Pancreas (tissue), 10 donors: ENCODE results near the gene A1BG. TPM values are rescaled to one million over a fixed set of nuclear protein-coding genes. Genes with fewer than 3 reads are reported as not detected.

ENCODE experiments used
- ATAC-seq, 4 donors: fragments of 200-7000 bp; cut with Tn5 transposase; one replicate each; pipeline versions ENCODE4 v1.8.0 to v1.9.1; 2020; ENCODE audit warnings: mild to moderate bottlenecking in 4 of 4, moderate library complexity in 4 of 4
- DNase-seq, 6 donors: peaks; one replicate each; pipeline ENCODE4 v3.0.0-alpha.2; 2020
- FAIRE-seq: peaks from 2 replicates; lab custom pipeline; 2012; peaks lifted over from hg19 to GRCh38; lab: Jason Lieb, UNC
- H3K27ac ChIP-seq, 4 donors: fragments of 200-600 bp; sonication (generic); 1 replicate in 3 of 4; 2 replicates in 1 of 4; pipeline versions ENCODE4 v1.5.0 to v1.8.0; 2020
- H3K27me3 ChIP-seq, 4 donors: fragments of 200-600 bp; one replicate each; pipeline ENCODE4 v1.8.0; 2021
- H3K36me3 ChIP-seq, 3 donors: fragments of 200-600 bp; sonication (generic) in 1 of 3; one replicate each; pipeline versions ENCODE4 v1.5.0 to v1.8.0; 2020 to 2021
- H3K4me1 ChIP-seq, 3 donors: fragments of 200-600 bp; one replicate each; pipeline ENCODE4 v1.8.0; 2021
- H3K4me3 ChIP-seq, 4 donors: fragments of 200-600 bp; sonication (generic) in 2 of 4; one replicate each; pipeline versions ENCODE4 v1.5.0 to v1.8.0; 2020 to 2021
- H3K9me3 ChIP-seq, 4 donors: fragments of 200-600 bp; one replicate each; pipeline ENCODE4 v1.8.0; 2021
- WGBS, 2 donors: extraction: QIAGEN DNeasy Blood & Tissue Kit; methylation state at CpG; one replicate each; pipeline ENCODE4 v1.1.7; 2013; 5-methylcytosine and 5-hydroxymethylcytosine counted together
- intact Hi-C, 3 donors: fragments of 100-400 bp; cut with DNase I; formaldehyde crosslinking; loops; one replicate each; pipeline versions ENCODE4 v1.11.1 to v1.14.2; 2022
- polyA plus RNA-seq, 2 donors: library from polyadenylated mRNA; stranded (reverse); fragments of 200-250 nt; gene quantifications; one replicate each; pipeline ENCODE4 v1.2.3, GENCODE V29; 2013
- total RNA-seq, 6 donors: library from RNA; stranded (reverse); fragmentation: NEBNext Ultra II Directional in 4 of 6; extraction: Animal tissue kit (Norgen Biotek cat#: 25700) in 4 of 6; gene quantifications; one replicate each; pipeline versions ENCODE4 v1.2.1 to v1.2.4, GENCODE V29; 2021 to 2023
- TF ChIP-seq, protein P1 (sequence below), 4 donors: fragments of 200-600 bp; sonication (generic) in 3 of 4; IDR thresholded peaks; one replicate each; pipeline versions ENCODE4 v1.5.0 to v1.8.0; 2021; ENCODE audit warnings: antibody characterized with exemption in 4 of 4
- donor health status: healthy with polysubstance abuse.
- donor health status: DM: no; HTN: no; CAD: no; lungs with moderate emphysema.
- donor health status: DM: no; HTN: no; CAD: no.
- donor health status: control.
- donor health status: control.
- donor health status: Bipolar disorder and iron deficiency.
- donor health status: DM: yes; HTN: yes; CAD: no.
- donor health status: DM: no; HTN: no; CAD: no.
- donor health status: DM: no; HTN: no; CAD: no.
- donor health status: DM: yes; HTN: yes; CAD: no.

A1BG gene
- total and polyA plus RNA-seq, 8 donors, result 3.3 to 49.0 (median 6.5) TPM

GRCh38 chr19:58374200-58374599, 20.9 kb upstream of the A1BG start:
- 90 to 93% methylated on average over 4 of the region's 4 CpGs for WGBS, 2 donors
- no peak for FAIRE-seq
- TF ChIP-seq, protein P1, sequence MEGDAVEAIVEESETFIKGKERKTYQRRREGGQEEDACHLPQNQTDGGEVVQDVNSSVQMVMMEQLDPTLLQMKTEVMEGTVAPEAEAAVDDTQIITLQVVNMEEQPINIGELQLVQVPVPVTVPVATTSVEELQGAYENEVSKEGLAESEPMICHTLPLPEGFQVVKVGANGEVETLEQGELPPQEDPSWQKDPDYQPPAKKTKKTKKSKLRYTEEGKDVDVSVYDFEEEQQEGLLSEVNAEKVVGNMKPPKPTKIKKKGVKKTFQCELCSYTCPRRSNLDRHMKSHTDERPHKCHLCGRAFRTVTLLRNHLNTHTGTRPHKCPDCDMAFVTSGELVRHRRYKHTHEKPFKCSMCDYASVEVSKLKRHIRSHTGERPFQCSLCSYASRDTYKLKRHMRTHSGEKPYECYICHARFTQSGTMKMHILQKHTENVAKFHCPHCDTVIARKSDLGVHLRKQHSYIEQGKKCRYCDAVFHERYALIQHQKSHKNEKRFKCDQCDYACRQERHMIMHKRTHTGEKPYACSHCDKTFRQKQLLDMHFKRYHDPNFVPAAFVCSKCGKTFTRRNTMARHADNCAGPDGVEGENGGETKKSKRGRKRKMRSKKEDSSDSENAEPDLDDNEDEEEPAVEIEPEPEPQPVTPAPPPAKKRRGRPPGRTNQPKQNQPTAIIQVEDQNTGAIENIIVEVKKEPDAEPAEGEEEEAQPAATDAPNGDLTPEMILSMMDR (IDR thresholded peaks at IDR 0.05), result no peak

DNA sequence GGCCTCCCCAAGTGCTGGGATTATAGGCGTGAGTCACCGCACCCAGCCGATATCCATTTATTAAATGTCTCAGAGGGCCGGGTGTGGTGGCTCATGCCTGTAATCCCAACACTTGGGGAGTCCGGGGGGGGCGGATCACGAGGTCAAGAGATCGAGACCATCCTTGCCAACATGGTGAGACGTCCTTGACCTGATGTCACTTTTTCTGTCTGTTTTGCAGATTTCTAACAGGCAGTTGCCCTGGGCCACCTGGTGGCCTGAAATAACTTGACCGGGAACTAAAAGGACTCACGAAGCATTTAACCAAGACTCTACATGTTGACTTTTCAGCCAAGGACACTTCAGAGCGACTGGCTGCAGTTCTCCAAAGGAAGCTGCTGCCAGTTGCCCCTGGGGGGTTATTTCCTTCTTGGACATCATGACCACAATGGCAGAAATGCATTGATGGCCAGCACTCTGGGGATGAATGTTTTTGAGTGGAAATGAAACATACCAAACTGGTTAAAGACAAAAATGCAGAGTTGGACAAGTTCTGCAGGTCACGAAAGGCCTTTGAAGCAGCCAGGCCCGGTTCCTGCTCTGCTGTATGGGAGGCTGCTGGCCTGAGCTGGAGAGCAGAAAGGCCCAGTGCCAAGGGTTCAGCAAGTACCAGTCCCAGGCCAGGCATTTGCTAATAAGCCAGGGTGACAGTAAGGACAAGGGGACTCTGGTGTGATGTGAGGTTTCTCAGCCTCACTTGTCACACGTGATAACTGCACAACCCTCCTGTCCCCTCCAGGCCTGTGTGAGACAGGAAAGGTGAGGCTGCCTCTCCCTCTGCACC, 19.2 kb upstream of the A1BG start:
- ATAC-seq (no peak), FAIRE-seq (no peak), DNase-seq (peak in 2 of 6 donors; percentile 15 to 32)
- TF ChIP-seq, protein P1 (IDR thresholded peaks at IDR 0.05), result no peak
- no peaks in the 10 kb centered on the region for H3K9me3 ChIP-seq
- no peak overlapping the region for H3K4me3 ChIP-seq
- no peaks in the 10 kb centered on the region for H3K27me3 ChIP-seq
- WGBS, 2 donors, result 60 to 68% methylated on average over 15 of the region's 15 CpGs
- H3K27ac ChIP-seq, result no peak overlapping the region
- no peaks in the 10 kb centered on the region for H3K4me1 ChIP-seq
- intact Hi-C loops, result no loop called here
- no peaks in the 10 kb centered on the region for H3K36me3 ChIP-seq

More at GRCh38 chr19:58374200-58374599, 20.9 kb upstream of the A1BG start:
- Histone ChIP-seq H3K4me3 (no peak overlapping the region), H3K36me3 (no peaks in the 10 kb centered on the region), H3K9me3 (no peaks in the 10 kb centered on the region), H3K27ac (no peak overlapping the region), H3K4me1 (no peaks in the 10 kb centered on the region), H3K27me3 (no peaks in the 10 kb centered on the region)
- no peak for DNase-seq
- ATAC-seq, result no peak
- intact Hi-C loops, result no loop called here

GRCh38 chr19:58368561-58369360, 15.5 kb upstream of the A1BG start:
- 90 to 91% methylated on average over 67 to 68 of the region's 68 CpGs for WGBS, 2 donors
- H3K27ac ChIP-seq, result no peak overlapping the region
- no peaks in the 10 kb centered on the region for H3K4me1 ChIP-seq
- no peaks in the 10 kb centered on the region for H3K27me3 ChIP-seq
- TF ChIP-seq, protein P1 (IDR thresholded peaks at IDR 0.05), result no peak
- H3K4me3 ChIP-seq, result no peak overlapping the region
- H3K36me3 ChIP-seq, result no peaks in the 10 kb centered on the region
- DNase-seq (peak in 1 of 6 donors; percentile 73), ATAC-seq (no peak), FAIRE-seq (no peak)
- H3K9me3 ChIP-seq, result no peaks in the 10 kb centered on the region
- intact Hi-C loops, result no loop called here

GRCh38 chr19:58367698-58368454, 14.6 kb upstream of the A1BG start:
- no peaks in the 10 kb centered on the region for H3K36me3 ChIP-seq
- intact Hi-C loops, result no loop called here
- H3K9me3 ChIP-seq, result no peaks in the 10 kb centered on the region
- no peaks in the 10 kb centered on the region for H3K4me1 ChIP-seq
- no peaks in the 10 kb centered on the region for H3K27me3 ChIP-seq
- DNase-seq (no peak), ATAC-seq (no peak), FAIRE-seq (no peak)
- no peak overlapping the region for H3K4me3 ChIP-seq
- TF ChIP-seq, protein P1 (IDR thresholded peaks at IDR 0.05), result no peak
- no peak overlapping the region for H3K27ac ChIP-seq
- 83 to 86% methylated on average over 103 to 106 of the region's 106 CpGs for WGBS, 2 donors
